Measurements from ENCODE around the gene MTAP. TPM values are rescaled to one million over a fixed set of nuclear protein-coding genes. Genes with fewer than 3 reads are reported as not detected.

Gene MTAP
- total RNA-seq, 1 donor from 2014 or later, result 90.0 TPM

DNA sequence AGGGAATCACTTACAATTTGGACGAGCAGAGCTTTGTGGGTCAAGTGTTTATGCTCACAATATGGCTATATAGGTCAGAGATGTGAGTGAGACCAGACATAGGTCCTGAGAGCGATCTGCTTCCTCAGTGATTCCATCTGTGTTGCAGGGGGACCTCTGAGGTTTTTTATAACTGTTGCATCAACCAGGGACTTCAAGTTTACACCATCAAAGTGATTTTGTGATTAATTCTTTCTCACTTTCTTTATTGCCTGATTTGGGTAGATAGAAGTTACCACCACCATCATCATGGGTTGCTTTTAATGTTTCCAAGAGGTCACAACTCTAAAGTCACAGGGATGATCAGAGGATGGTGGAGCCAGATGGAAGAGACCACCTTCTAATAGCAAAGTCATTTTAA is 7.0 kb upstream of the MTAP start:
- TF ChIP-seq, protein P1, sequence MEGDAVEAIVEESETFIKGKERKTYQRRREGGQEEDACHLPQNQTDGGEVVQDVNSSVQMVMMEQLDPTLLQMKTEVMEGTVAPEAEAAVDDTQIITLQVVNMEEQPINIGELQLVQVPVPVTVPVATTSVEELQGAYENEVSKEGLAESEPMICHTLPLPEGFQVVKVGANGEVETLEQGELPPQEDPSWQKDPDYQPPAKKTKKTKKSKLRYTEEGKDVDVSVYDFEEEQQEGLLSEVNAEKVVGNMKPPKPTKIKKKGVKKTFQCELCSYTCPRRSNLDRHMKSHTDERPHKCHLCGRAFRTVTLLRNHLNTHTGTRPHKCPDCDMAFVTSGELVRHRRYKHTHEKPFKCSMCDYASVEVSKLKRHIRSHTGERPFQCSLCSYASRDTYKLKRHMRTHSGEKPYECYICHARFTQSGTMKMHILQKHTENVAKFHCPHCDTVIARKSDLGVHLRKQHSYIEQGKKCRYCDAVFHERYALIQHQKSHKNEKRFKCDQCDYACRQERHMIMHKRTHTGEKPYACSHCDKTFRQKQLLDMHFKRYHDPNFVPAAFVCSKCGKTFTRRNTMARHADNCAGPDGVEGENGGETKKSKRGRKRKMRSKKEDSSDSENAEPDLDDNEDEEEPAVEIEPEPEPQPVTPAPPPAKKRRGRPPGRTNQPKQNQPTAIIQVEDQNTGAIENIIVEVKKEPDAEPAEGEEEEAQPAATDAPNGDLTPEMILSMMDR (IDR thresholded peaks at IDR 0.05; ENCODE audit: unreplicated experiment), result no peak
- Mint-ChIP-seq H3K27me3 (ENCODE audit: low read depth) (no peaks in the 10 kb centered on the region), H3K9me3 (no peaks in the 10 kb centered on the region), H3K4me3 (no peak overlapping the region), H3K36me3 (no peaks in the 10 kb centered on the region), H3K4me1 (no peaks in the 10 kb centered on the region), H3K27ac (no peak overlapping the region)
- DNase-seq (ENCODE audit: low spot score in 2 of 2, unreplicated experiment in 2 of 2), result no peak

DNA sequence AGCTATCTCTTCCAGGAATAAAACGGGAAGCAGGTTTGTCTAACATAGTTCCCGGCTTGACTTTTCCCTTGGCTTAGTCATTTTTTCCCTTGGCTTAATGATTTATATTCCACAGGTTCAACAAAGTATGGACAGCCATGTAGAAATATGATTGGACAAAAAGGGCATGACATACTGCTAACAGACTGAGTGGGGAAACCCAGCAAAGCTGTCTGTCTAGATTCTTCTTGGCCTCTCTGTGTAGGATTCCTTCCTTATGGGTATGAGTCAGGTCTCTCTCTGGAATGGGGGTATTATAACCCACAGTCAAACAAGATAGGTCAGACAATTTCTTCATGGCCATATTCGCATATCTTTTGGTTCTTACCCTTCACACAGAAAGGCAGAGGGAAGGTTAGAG is 5.7 kb upstream of the MTAP start:
- Mint-ChIP-seq H3K4me1 (peaks cover 6% of the 10 kb centered on the region), H3K27me3 (ENCODE audit: low read depth) (no peaks in the 10 kb centered on the region), H3K36me3 (no peaks in the 10 kb centered on the region), H3K4me3 (no peak overlapping the region), H3K27ac (no peak overlapping the region), H3K9me3 (no peaks in the 10 kb centered on the region)
- TF ChIP-seq, protein P1 (IDR thresholded peaks at IDR 0.05; ENCODE audit: unreplicated experiment), result no peak
- no peak for DNase-seq (ENCODE audit: low spot score in 2 of 2, unreplicated experiment in 2 of 2)

DNA sequence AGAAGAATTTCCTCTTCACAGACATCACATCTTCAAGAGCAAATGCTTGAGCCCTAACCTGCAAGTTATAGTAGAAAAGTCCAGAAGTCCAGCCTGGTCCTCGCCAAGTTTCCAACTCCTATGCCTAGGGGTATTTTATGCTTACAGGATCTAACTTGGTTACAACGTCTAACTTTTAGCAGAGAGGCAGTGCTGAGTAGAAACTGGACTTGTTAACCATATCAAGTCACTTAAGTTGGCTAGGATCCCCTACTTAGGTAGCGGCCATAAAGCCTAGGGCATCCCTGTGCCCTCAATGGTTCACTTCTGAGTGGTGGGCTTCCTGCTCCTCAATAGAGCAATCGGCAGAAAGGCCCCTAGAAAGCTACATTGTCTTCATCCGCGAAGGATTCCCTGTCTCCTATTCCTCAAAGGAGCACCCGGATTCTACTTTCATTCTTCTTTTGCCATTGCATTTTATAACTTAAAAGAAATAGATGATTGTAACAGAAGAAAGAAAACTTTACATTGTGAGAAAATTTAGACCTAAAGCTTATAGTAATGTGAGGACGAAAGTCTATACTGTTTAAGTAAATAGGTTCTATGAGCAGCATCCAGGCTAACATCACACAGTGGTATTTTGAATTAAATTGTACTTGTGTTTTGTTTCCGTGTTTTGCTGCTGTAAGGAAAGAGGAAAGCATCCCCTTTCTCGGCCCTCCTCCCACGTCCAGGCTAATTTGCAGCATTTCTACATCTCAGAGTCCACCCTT is 1.3 kb upstream of the MTAP start:
- Mint-ChIP-seq H3K4me3 (peak overlapping the region; percentile 99), H3K36me3 (peaks cover 5% of the 10 kb centered on the region), H3K9me3 (no peaks in the 10 kb centered on the region), H3K27ac (peak overlapping the region; percentile 99), H3K4me1 (peaks cover 31% of the 10 kb centered on the region), H3K27me3 (ENCODE audit: low read depth) (no peaks in the 10 kb centered on the region)
- TF ChIP-seq, protein P1 (IDR thresholded peaks at IDR 0.05; ENCODE audit: unreplicated experiment), result no peak
- DNase-seq (ENCODE audit: low spot score in 2 of 2, unreplicated experiment in 2 of 2), result no peak

DNA sequence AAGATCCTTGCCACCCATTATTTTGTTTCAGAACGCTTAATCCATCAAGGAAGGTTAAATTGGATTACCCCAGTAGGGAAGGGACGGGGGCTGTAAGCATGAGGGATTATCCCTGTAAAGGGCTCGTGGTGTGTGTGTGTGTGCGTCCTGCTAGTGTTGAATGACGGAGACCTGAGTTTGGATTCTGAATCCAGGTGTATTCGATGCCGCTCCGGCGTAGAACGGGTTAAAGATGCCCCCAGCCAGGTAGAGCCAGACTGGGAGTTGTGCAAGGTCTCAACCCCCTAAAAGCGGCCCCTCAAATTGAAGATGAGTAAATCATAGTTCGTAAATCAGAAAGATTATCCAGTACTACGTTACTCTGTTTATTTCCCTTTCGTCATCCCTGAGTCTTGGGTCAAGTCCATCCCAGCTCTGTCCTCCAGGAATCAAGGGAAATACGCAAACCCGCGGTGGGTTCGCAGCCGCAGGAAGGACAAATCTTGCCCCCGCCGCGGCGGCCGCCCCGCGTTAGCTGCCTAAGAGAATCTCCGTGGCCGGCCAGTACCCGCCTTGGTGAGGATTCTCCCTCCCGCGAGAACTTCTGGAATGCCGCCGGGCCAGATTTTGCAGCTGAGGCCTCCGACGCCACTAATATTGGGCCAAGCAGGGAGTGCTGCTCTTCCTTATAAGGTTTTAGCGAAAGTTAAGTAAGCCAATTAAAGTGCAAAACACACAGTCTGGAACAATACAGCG is 586 bp upstream of the MTAP start:
- Mint-ChIP-seq H3K27ac (peak overlapping the region; percentile 99), H3K4me1 (peaks cover 35% of the 10 kb centered on the region), H3K9me3 (no peaks in the 10 kb centered on the region), H3K27me3 (ENCODE audit: low read depth) (no peaks in the 10 kb centered on the region), H3K36me3 (peaks cover 9% of the 10 kb centered on the region), H3K4me3 (peak overlapping the region; percentile 99)
- peak; percentile 73 to 87 for DNase-seq (ENCODE audit: low spot score in 2 of 2, unreplicated experiment in 2 of 2)
- TF ChIP-seq, protein P1 (IDR thresholded peaks at IDR 0.05; ENCODE audit: unreplicated experiment), result no peak

DNA sequence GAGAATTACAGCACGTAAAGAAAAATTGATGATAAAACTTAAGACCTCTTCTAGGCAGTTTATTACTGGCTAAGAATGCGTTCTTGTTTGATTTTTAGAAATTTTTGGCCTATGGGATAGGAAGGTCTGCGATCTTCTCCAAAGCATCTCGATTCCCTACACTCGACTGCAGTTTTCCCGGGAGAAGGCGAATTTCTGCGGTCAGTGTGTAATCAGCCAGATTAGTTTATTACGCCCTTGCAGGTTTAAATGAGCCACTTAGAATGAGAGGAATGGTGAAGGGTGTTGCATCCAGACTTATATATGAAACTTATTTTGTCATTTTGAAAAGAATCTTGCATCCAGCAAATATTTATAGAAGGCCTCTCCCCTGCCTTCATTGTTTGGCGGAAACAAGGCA is 1.2 kb downstream of the MTAP start:
- TF ChIP-seq, protein P1 (IDR thresholded peaks at IDR 0.05; ENCODE audit: unreplicated experiment), result no peak
- H3K27ac Mint-ChIP-seq, result peak overlapping the region; percentile 99
- H3K9me3 Mint-ChIP-seq, result no peaks in the 10 kb centered on the region
- H3K4me3 Mint-ChIP-seq, result peak overlapping the region; percentile 99
- DNase-seq (ENCODE audit: low spot score in 2 of 2, unreplicated experiment in 2 of 2), result no peak
- H3K4me1 Mint-ChIP-seq, result peaks cover 35% of the 10 kb centered on the region
- H3K27me3 Mint-ChIP-seq (ENCODE audit: low read depth), result no peaks in the 10 kb centered on the region
- peaks cover 9% of the 10 kb centered on the region for H3K36me3 Mint-ChIP-seq

Measured in mesothelial cell of epicardium (in vitro differentiated cells).